HG02678 (cell line): Measurements from ENCODE around the gene ADO.

ENCODE experiments used
- ATAC-seq: cut with Tn5 transposase; IDR thresholded peaks from one replicate; pipeline ENCODE4 v1.9.1; 2021; ENCODE audit warnings: mild to moderate bottlenecking, moderate library complexity; ENCODE audit not compliant: unreplicated experiment

The ADO gene

GRCh38 chr10:62817121-62817765 is 12.7 kb downstream of the ADO start:
- ATAC-seq = peak; percentile 22

GRCh38 chr10:62817766-62818425 is 13.4 kb downstream of the ADO start:
- peak; percentile 34 for ATAC-seq

- ATAC-seq = no peak
Measured at GRCh38 chr10:62818426-62819011, 14.0 kb downstream of the ADO start.

DNA sequence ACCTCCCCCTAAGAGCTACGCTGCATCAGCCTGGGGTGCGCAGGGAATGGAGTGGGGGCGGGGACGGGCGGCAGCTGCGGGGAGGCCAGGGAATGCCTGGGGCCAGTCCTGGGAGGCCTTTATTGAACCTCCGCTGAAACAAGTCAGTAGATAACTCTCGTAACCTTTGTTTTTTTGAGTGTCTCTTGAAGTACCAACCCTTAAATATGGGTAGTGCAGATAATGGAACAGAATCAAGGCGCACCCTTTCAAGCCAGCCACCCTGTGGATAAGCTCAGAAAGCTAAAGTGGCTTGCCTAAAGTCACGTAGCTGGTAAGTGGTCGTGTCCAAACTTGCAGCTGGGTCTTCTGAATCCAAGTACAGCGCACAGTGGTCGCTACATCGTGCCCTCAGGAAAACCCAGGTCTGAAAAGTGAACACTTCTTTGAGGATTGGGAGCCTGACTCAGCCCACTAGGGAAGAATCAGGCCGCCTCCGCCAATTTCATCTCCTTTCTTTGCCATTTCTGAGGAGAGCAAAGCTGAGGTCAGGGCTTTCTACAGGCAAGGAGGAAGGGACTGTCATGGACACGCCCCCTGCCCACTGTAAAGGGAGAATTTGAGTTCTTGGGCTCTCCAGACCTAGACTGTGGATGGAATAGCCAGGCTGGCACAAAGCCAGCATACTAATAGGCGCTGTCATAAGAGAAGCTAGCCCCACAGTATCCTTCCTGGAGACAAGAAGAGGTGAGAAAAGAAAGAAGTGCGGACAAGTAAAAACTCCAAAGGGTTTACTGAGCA is 14.8 kb downstream of the ADO start:
- no peak for ATAC-seq

DNA sequence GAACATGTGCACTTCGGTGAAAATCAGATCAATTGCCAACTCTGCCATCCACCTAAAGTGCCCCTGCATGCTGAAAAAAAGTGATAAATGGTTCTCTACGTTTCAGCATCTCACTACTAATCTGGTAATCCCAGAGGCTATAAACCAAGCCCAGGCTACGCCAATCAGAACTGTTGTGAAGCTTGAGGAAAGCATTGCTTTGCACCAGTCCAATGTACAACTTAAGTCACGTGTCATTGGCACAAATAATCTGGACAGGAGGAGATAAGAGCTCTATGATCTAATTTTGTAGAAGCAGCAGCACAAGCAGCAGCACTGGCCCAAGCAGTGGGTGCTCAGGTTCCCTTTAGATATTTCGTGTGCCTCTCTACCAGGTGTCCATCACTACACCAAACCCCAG is 16.1 kb downstream of the ADO start:
- ATAC-seq = no peak

GRCh38 chr10:62826273-62826672 is 21.8 kb downstream of the ADO start:
- ATAC-seq = no peak

- no peak for ATAC-seq
Measured at GRCh38 chr10:62829622-62830021, 25.1 kb downstream of the ADO start.

GRCh38 chr10:62830679-62831078 is 26.2 kb downstream of the ADO start:
- no peak for ATAC-seq

- no peak for ATAC-seq
Measured at GRCh38 chr10:62831346-62831745, 26.8 kb downstream of the ADO start.

- ATAC-seq = no peak
Measured at GRCh38 chr10:62839590-62839989, 35.1 kb downstream of the ADO start.

- peak; percentile 57 for ATAC-seq
Measured at GRCh38 chr10:62842983-62843382, 38.5 kb downstream of the ADO start.

DNA sequence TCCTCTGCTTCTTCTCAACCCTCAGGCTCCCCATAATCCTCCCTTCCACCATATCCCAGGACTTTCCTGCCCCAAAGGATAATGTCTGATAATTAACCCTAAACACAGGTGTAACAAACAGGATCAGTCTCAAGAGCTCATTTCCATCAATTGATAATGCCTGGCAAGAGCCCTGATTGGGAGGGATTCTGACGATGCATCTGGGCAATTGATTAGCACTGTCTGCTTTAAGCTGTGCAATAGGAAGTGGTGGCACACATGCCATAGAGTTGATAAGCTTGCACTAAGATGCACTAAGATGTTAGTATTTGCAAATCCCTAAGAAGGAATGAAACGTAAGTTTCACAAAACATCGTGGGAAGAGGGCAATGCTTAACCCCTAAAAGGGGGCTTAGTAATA is 39.1 kb downstream of the ADO start:
- ATAC-seq = no peak

DNA sequence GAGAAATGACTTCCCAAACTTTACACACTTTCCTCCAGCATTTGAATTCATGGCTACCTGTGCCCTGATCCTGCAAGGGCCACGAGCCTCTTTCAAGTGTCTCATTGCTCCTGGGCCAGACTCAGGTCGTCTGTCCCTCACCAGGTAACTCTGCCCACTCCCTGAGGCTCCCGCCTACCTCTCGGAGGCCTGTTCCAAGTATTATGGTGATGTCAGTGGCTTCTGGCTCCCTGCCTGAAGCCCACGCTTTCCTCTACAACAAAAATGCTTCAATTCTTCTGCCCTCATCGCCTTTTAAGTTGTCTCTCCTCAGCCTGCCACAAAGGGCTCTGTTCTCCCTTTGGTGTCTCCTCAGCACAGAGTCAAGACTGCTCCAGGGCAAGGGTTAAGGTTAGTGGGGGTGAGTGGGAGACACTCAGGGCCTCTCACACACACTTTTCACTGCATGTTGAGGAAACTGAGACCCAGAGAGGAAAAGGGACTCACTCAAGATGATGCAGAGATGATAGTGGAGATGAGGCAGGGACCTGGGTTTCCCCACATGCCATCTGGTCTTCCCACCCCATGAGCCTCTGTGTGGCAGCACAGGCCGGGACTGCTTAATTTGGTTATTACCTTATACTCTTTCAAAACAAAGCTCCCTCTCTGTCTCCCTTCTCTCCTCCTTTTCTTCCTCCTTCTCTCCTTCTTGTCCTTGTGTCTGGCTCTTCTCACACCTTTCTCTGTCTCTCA is 39.9 kb downstream of the ADO start:
- ATAC-seq = no peak

DNA sequence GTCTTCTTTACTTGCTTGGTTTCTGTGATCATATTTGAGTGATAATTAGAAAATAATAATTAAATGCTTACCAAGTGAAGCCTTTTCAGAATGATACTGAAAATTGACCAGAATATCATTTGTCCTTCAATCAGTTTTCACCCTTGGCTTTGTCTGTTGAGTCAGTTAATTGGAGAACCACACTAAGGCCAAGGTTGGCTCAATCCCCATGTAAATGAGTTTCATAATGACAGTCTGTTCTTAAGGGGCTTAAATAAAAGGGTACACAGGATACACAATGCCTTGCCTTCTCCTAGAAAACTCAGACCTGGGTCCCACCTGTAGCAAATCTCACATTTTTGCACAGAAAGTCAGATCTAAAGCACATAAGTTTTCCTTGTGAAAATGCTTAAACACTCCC is 42.9 kb downstream of the ADO start:
- no peak for ATAC-seq

DNA sequence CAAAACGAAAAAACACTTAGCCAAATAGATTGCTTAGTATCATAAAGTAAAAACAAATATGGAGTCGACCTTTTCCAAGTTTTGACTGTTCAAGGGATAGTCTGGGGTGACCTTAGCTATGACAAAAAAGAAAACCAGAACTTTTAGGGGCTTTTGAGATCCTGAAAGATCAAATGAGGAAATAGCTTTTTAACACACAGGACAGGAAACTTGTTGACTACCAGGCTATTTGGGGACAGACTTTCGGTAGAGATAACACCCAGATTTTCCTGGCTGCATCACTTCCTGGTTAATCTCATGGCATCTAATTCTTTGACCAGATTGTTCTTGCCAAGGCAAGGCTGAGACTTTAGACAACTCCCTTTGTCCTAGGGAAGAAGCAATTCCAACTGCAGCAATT is 46.1 kb downstream of the ADO start:
- ATAC-seq = peak; percentile 31

GRCh38 chr10:62851442-62851841 is 46.9 kb downstream of the ADO start:
- ATAC-seq = no peak

DNA sequence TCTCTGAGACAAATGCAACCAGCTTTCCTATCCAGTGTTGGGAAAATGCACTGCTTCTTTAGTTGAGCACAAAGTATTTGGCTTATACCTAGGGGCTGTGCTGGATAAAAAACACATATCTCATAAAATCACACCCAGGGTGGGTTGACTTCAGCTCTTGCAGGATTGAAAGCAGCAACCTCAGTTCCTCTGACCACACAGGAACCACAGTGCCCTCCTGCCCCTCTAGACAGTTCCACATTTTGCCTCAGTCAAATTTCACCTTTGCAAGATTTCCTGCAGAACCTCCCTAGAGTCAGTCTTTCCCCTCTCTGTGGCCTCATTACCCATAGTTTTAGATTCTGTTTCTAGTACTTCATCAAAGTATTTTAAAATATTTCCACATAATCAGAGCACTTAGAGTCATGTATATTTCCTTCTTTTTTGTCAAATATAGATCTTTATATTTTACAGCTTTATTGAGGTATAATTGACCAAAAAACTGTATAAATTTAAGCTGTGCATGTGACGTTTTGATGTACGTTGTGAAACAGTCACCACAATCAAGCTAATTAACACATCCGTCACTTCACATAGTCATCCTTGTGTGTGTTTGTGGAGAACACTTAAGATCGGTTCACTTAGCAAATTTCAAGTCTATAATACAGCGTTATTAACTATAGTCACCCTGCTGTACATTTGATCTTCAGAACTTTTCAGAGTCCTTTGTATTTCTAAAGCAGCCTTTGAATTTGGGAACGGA is 48.6 kb downstream of the ADO start:
- peak; percentile 65 for ATAC-seq

DNA sequence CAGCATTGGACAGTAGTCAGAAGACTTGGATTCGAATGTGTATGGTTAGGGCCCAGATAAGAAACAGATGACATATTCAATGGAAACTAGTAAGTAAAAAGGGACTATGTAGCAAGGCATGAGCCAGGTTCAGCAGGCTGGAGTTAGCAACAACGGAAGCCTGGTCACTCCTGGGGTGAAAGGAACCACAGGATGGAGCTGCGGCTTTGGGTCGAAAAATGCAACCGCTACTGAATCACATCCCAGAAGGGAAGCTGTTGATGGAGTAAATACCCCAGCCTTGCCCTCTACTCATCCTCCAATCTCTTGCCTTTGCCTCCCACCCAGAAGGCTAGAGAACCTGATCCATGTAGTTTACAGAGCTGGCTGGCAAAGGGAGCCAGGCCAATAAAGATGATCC is 49.2 kb downstream of the ADO start:
- ATAC-seq = no peak

GRCh38 chr10:62856021-62856420 is 51.5 kb downstream of the ADO start:
- no peak for ATAC-seq
